Endothelial cell of umbilical vein (primary cell): Measurements from ENCODE around the gene DLEC1. TPM values are rescaled to one million over a fixed set of nuclear protein-coding genes. Genes with fewer than 3 reads are reported as not detected.

Source experiments
- BruUV-seq: library from RNA; stranded (reverse); fragments of 400-500 nt; replicated peaks from 2 replicates; lab custom pipeline; 2021; lab: Mats Ljungman, UMichigan
- CTCF ChIA-PET: fragments of 300-600, 350-600 bp; sonication (Branson Sonifier 250); formaldehyde crosslinking; loops from one replicate; lab custom pipeline; 2021; ENCODE audit warnings: antibody characterized with exemption, inconsistent platforms; lab: Charles Lee
- POLR2A ChIA-PET: fragments of 300-600, 350-600 bp; sonication (Branson Sonifier 250); formaldehyde crosslinking; loops from one replicate; lab custom pipeline; 2021; ENCODE audit warnings: antibody characterized with exemption, inconsistent platforms; lab: Charles Lee
- DNase-seq: peaks from one replicate; pipeline ENCODE4 v3.0.0-alpha.2; 2011; ENCODE audit warnings: low read depth, low spot score
- FAIRE-seq: peaks from 2 replicates; lab custom pipeline; 2011; peaks lifted over from hg19 to GRCh38; lab: Jason Lieb, UNC
- H2AFZ ChIP-seq: 2 replicates; pipeline ENCODE4 v1.6.0; 2012; ENCODE audit warnings: low read depth, low read length, control low read depth, inconsistent platforms
- H3K27ac ChIP-seq: 2 replicates; pipeline ENCODE4 v1.5.1; 2011; ENCODE audit warnings: low read depth, mild to moderate bottlenecking, control low read depth, low read length, moderate library complexity; ENCODE audit not compliant: insufficient read depth
- H3K27me3 ChIP-seq, 2 experiments: 2 replicates each; pipeline versions ENCODE4 v1.6.0 to v1.6.1; 2011; ENCODE audit warnings: low read length in 2 of 2, mixed read lengths in 1 of 2; ENCODE audit not compliant: control insufficient read depth in 2 of 2, insufficient read depth in 2 of 2
- H3K36me3 ChIP-seq, 2 experiments: 2 replicates in 1 of 2; 3 replicates in 1 of 2; pipeline ENCODE4 v1.5.1; 2011; ENCODE audit warnings: low read length in 2 of 2, mild to moderate bottlenecking in 1 of 2, moderate library complexity in 1 of 2; ENCODE audit not compliant: control insufficient read depth in 2 of 2, insufficient read depth in 2 of 2; ENCODE audit errors: extremely low read depth in 1 of 2
- H3K4me1 ChIP-seq: 3 replicates; pipeline ENCODE4 v1.5.1; 2011; ENCODE audit warnings: mild to moderate bottlenecking, low read length; ENCODE audit not compliant: control insufficient read depth, insufficient read depth; ENCODE audit errors: extremely low read depth
- H3K4me2 ChIP-seq: 2 replicates; pipeline ENCODE4 v1.6.1; 2011; ENCODE audit warnings: low read length, control low read depth, mixed read lengths; ENCODE audit not compliant: insufficient read depth
- H3K4me3 ChIP-seq, 3 experiments: fragments of 200-600 bp in 1 of 3; sonication (generic), shearing (Covaris generic) in 1 of 3; replicated peaks in 1 of 3; 2 replicates each; pipeline ENCODE4 v1.5.1; 2011 to 2016; ENCODE audit warnings: control low read depth in 3 of 3, low read length in 3 of 3, mild to moderate bottlenecking in 2 of 3, inconsistent platforms in 1 of 3, low read depth in 1 of 3, moderate library complexity in 1 of 3; ENCODE audit not compliant: insufficient read depth in 1 of 3
- H3K79me2 ChIP-seq: 2 replicates; pipeline ENCODE4 v1.6.0; 2012; ENCODE audit warnings: low read length, inconsistent platforms; ENCODE audit not compliant: control insufficient read depth, insufficient read depth
- H3K9ac ChIP-seq: replicated peaks from 2 replicates; pipeline ENCODE3; 2011; ENCODE audit warnings: low read length, control low read depth; ENCODE audit not compliant: insufficient read depth; ENCODE audit errors: extremely low read depth
- H3K9me1 ChIP-seq: replicated peaks from 3 replicates; pipeline ENCODE4 v1.6.0; 2011; ENCODE audit warnings: mild to moderate bottlenecking, low read length; ENCODE audit not compliant: control insufficient read depth, insufficient read depth; ENCODE audit errors: extremely low read depth
- H3K9me3 ChIP-seq: replicated peaks from 2 replicates; pipeline ENCODE4 v1.5.1; 2012; ENCODE audit warnings: low read length, inconsistent platforms; ENCODE audit not compliant: control insufficient read depth, insufficient read depth
- H4K20me1 ChIP-seq: replicated peaks from 2 replicates; pipeline ENCODE3; 2011; ENCODE audit warnings: mild to moderate bottlenecking, low read length; ENCODE audit not compliant: control insufficient read depth, insufficient read depth; ENCODE audit errors: extremely low read depth
- EZH2 ChIP-seq: IDR thresholded peaks from 2 replicates; pipeline ENCODE4 v1.6.1; 2012; ENCODE audit warnings: borderline replicate concordance, low read depth, mild to moderate bottlenecking, moderate library complexity, low read length, inconsistent platforms; ENCODE audit not compliant: severe bottlenecking
- FOS ChIP-seq: IDR thresholded peaks from 2 replicates; pipeline ENCODE4 v1.6.1; 2011; ENCODE audit warnings: mild to moderate bottlenecking, low read length, moderate library complexity, borderline replicate concordance; ENCODE audit not compliant: insufficient read depth
- JUN ChIP-seq: IDR thresholded peaks from 2 replicates; pipeline ENCODE4 v1.6.1; 2011; ENCODE audit warnings: borderline replicate concordance, low read depth; ENCODE audit not compliant: insufficient read length, insufficient read depth
- MAX ChIP-seq: IDR thresholded peaks from 2 replicates; pipeline ENCODE4 v1.6.1; 2011; ENCODE audit not compliant: insufficient read depth, insufficient read length
- MYC ChIP-seq: IDR thresholded peaks from one replicate; pipeline ENCODE4 v1.6.1; 2011; ENCODE audit warnings: mild to moderate bottlenecking, low read depth, low read length
- POLR2A ChIP-seq: IDR thresholded peaks from 2 replicates; pipeline ENCODE4 v1.6.1; 2012; ENCODE audit warnings: low read depth, mild to moderate bottlenecking, control low read depth, low read length
- POLR2AphosphoS5 ChIP-seq: IDR thresholded peaks from 2 replicates; pipeline ENCODE4 v1.6.1; 2012; ENCODE audit warnings: low read depth, mild to moderate bottlenecking, control low read depth, low read length, moderate library complexity; ENCODE audit not compliant: insufficient read depth
- dilution Hi-C: fragments of 300-500 bp; cut with MboI; formaldehyde crosslinking; loops from one replicate; pipeline ENCODE4 v1.15.0; 2019; ENCODE audit warnings: low sequenced_read_pairs; ENCODE audit not compliant: extremely low pct_ligation_motif_present
- intact Hi-C: fragments of 100-400 bp; cut with micrococcal nuclease; formaldehyde crosslinking; loops from one replicate; pipeline ENCODE4 v1.10.0; 2022
- polyA plus RNA-seq, 4 experiments: library from polyadenylated mRNA; depleted of rRNA in 3 of 4; stranded (reverse) in 3 of 4; unstranded in 1 of 4; fragments of >200 nt; gene quantifications; 2 replicates each; pipeline versions ENCODE4 v1.2.1 to v1.2.3, GENCODE V29; 2011 to 2012; ENCODE audit warnings: missing spikeins in 1 of 4
- total RNA-seq: library from RNA; stranded (reverse); gene quantifications from 2 replicates; pipeline ENCODE4 v1.2.3, GENCODE V29; 2021

DLEC1 gene
- total and polyA plus RNA-seq, 2 donors (not counting 3 experiments of a cell fraction or from before 2014, with no cell fraction given) = not detected

DNA sequence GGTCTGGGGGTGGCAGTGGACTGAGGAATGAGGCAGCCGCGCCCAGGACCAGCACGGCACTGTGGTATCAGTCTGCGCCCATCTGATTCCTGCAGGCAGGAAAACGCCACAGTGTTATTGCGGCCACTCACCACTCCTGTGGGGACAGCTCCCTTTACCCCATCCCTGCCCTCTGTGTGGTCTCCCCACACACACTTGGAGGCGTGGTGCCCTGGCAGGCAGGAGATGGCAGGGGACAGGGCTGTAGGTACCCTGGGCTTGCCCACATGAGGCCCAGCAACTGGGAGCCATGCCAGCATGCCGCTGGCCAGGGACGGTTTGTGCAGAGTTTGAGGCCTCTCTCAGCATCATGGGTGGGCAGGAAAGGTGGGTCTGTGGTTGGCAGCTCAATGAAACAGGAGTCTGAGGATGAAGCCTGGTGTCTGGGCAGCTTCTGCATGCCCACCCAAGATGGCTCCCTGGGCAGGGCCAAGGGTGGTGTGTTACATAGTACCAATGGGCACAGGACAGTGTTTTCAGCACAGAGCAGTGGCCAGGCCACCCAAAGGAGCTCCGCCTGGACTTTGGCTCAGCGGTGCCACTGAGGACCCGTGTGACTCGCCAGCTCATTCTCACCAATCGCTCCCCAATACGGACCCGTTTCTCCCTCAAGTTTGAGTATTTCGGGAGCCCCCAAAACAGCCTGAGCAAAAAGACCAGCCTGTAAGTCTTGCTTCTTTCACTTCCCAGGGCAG is 70.7 kb downstream of the DLEC1 start:
- BruUV-seq = no TSS peak
- Histone ChIP-seq H3K27me3 (peaks cover 0 to 3% of the 10 kb centered on the region in 2 experiments), H3K9ac (no peak overlapping the region), H3K79me2 (no peaks in the 10 kb centered on the region), H3K9me3 (no peaks in the 10 kb centered on the region), H4K20me1 (no peaks in the 10 kb centered on the region), H3K36me3 (no peaks in the 10 kb centered on the region), H2AFZ (no peak overlapping the region), H3K4me3 (no peak overlapping the region), H3K9me1 (no peaks in the 10 kb centered on the region), H3K27ac (no peak overlapping the region), H3K4me2 (no peak overlapping the region), H3K4me1 (no peaks in the 10 kb centered on the region)
- DNase-seq = no peak
- TF ChIP-seq MAX = no peak
- TF ChIP-seq JUN = no peak
- no peak for TF ChIP-seq POLR2AphosphoS5
- no peak for TF ChIP-seq MYC
- no peak for TF ChIP-seq FOS
- TF ChIP-seq POLR2A = no peak
- TF ChIP-seq EZH2 = no peak
- CTCF ChIA-PET = no interaction called here
- intact Hi-C loops = no loop called here
- POLR2A ChIA-PET = no interaction called here
- no peak for FAIRE-seq
- dilution Hi-C loops = no loop called here
